ENCODE results near the gene ROPN1.

The ROPN1 gene

DNA sequence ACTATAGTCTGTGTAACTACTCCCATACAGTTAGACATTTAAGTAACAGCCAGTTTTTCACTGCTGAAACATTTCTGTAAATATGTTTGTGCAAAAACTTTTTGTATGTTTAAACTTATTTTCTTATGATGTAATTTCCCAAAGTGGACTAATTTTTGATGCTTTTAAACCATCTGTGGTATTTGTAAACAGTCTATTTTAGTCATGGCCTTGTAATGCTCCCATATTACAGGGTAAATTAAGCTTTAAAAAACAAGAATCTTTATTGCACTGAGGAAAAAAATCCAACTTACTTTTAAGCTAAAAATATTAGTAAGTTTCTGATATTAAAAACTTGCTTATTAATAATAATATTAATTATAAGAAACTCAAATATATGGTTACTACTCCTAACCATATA, 44.4 kb downstream of the ROPN1 start:
- no peak for DNase-seq (ENCODE audit: low read depth)

GRCh38 chr3:123941542-123941941, 50.4 kb downstream of the ROPN1 start:
- DNase-seq (ENCODE audit: low read depth), result no peak

DNA sequence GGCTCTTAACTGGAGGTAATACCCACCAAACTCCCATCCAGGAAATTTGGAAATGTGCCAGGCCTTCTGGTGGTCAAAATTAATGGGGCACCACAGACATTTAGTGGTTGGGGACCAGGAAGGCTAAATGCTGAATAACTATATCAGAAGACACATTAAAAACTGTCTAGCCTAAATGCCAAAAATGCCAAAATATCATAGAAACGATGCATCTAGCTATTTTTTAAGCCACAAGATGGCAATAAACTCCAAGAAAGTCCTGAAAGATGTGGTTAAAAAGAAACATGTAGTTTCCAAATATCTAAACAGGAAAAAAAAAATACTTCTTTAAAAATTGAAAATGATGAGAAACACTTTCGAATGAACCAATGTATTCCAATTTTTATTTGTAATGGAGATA, 50.8 kb downstream of the ROPN1 start:
- no peak for DNase-seq (ENCODE audit: low read depth)

DNA sequence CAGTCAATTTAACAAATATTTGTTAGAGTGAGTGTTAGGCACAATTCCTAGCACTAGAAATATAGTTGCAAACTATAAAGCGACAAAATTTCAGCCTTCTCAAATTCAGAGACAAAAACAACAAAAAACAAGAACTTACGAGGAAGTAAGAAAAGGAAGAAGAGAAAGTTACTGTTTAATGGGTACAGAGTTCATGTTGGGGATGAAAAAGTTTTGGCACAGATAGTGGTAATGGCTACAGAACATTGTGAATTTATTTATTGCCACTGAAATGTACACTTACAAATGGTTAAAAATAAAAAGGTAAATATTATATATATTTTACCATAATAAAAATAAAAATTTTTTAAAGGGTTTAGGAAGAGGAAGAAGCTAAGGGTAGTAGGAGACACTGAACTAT, 52.2 kb downstream of the ROPN1 start:
- no peak for DNase-seq (ENCODE audit: low read depth)

- no peak for DNase-seq (ENCODE audit: low read depth)
These were observed 55.5 kb downstream of the ROPN1 start for GRCh38 chr3:123936400-123936799.

DNA sequence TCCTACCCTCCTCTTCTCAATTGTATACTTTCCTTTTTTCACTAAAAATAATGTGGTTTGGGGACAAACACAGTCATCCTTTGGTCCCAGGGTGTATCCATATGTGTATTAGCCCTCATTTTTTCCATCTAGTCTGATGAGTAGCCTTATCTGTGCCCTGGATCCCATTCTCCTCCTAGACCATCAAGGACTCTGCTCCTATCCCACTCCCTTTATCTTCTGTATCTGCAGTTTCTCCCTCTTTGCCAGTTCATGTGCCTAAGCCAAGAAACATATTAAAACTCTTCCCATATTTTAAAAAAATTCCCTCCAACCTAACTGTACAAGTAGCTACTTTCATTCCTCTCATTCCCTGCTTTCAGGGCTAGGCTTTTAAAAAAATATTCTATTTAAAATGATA, 56.1 kb downstream of the ROPN1 start:
- no peak for DNase-seq (ENCODE audit: low read depth)

GRCh38 chr3:123934250-123934649, 57.7 kb downstream of the ROPN1 start:
- no peak for DNase-seq (ENCODE audit: low read depth)

DNA sequence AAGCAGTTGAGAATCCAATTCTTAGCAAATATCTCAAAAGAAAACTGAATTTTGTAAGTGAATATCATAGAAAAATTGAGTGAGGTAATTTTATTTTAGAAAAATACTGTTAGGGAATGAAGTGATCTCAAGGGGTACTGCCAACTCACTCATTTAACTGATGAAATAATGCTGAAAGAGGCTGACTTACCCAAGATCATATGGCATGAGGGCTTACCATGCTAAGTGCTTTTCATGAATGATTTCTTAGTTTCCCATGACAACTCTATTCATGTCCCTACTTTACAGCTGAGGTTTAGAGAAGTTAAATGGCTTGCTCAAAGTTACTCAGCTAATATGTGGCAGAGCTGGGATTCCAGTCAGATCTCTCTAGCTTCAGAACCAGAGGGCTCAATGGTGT, 61.5 kb downstream of the ROPN1 start:
- no peak for DNase-seq (ENCODE audit: low read depth)

DNA sequence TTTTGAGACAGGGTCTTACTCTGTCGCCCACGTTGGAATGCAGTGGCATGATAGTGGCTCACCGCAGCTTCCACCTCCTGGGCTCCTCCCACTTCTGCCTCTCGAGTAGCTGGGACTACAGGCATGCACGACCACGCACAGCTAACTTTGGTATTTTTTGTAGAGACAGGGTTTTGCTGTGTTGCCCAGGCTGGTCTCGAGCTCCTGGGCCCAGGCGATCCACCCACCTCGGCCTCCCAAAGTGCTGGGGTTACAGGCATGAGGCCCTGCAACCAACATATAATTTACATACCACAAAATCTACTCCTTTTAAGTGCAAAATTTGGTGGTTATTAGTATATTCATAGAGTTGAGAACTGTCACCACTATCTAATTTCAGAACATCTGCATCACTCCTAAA, 62.6 kb downstream of the ROPN1 start:
- DNase-seq (ENCODE audit: low read depth), result no peak

DNA sequence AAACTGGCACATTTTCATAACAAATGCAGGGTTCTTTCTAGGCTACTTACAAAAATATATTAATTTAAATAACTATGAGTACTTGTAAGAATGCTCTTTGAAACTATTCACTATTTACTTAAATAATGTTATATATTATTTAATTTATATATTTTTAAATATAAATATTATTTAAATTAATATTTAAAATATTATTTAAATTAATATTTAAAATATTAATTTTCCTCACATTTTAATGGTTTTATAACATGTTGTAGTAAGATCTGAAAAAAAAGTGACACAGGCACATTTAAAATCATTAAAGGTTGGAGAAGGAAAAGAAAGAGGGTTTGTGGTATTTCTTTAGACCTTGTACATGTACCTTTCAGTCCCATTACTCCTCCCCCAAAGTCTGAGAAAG, 65.5 kb downstream of the ROPN1 start:
- DNase-seq (ENCODE audit: low read depth), result no peak

- no peak for DNase-seq (ENCODE audit: low read depth)
These were observed 71.1 kb downstream of the ROPN1 start for GRCh38 chr3:123920868-123921267.

DNA sequence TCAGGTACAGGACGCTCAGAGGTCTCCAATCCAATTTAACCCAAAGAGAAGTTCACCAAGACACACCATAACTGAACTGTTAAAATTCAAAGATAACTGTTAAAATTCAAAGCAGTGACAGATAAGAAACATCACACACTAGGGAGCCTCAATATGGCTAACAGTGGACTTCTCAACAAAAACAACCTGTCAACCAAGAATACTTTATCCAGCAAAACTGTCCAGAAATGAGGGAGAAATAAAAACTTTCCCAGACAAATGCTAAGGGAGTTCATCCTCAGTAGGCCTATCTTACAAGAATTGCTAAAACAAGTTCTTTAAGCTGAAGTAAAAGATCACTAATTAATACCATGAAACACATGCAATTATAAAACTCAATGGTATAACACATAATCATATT, 71.5 kb downstream of the ROPN1 start:
- DNase-seq (ENCODE audit: low read depth), result no peak

GRCh38 chr3:123919353-123919752, 72.6 kb downstream of the ROPN1 start:
- no peak for DNase-seq (ENCODE audit: low read depth)
